Tibial artery (tissue), 4 donors: ENCODE results near the gene BRI3BP.
A peak's percentile ranks its signal among the peaks of the same experiment; 100 is the strongest.

Experiments
- DNase-seq, 2 donors: peaks; one replicate each; pipeline ENCODE4 v3.0.0-alpha.2; 2019
- H3K27ac ChIP-seq, 2 donors: fragments of 200-600 bp; sonication (generic) in 1 of 2; 1 replicate in 1 of 2; 2 replicates in 1 of 2; pipeline ENCODE4 v1.5.1; 2018 to 2019; ENCODE audit warnings: mild to moderate bottlenecking in 1 of 2
- H3K27me3 ChIP-seq, 2 donors: fragments of 200-600 bp; sonication (generic) in 1 of 2; one replicate each; pipeline versions ENCODE4 v1.5.1 to v1.6.0; 2016 to 2019
- H3K36me3 ChIP-seq, 3 donors: fragments of 200-600 bp; sonication (generic) in 2 of 3; one replicate each; pipeline ENCODE4 v1.5.1; 2016 to 2019; ENCODE audit warnings: mild to moderate bottlenecking in 2 of 3
- H3K4me1 ChIP-seq, 4 donors: fragments of 200-600 bp; sonication (generic) in 2 of 4; 1 replicate in 3 of 4; 2 replicates in 1 of 4; pipeline ENCODE4 v1.5.1; 2016 to 2019
- H3K4me3 ChIP-seq, 2 donors: fragments of 200-600 bp; sonication (generic) in 1 of 2; 1 replicate in 1 of 2; 2 replicates in 1 of 2; pipeline ENCODE4 v1.5.1; 2018 to 2019; ENCODE audit warnings: mild to moderate bottlenecking in 2 of 2
- H3K9me3 ChIP-seq, 3 donors: fragments of 200-600 bp; sonication (generic) in 1 of 3; one replicate each; pipeline ENCODE4 v1.5.1; 2016 to 2019
- intact Hi-C: fragments of 100-400 bp; cut with DNase I; formaldehyde crosslinking; loops from one replicate; pipeline ENCODE4 v1.15.0; 2023; ENCODE audit warnings: low total_unique reads
- TF ChIP-seq, protein P1 (sequence below), 2 experiments: fragments of 200-600 bp in 1 of 2; fragments of 450-650 bp in 1 of 2; IDR thresholded peaks; one replicate each; pipeline ENCODE4 v1.5.1; 2017 to 2019; ENCODE audit warnings: antibody characterized with exemption in 2 of 2, mild to moderate bottlenecking in 1 of 2, moderate library complexity in 1 of 2

The BRI3BP gene

DNA sequence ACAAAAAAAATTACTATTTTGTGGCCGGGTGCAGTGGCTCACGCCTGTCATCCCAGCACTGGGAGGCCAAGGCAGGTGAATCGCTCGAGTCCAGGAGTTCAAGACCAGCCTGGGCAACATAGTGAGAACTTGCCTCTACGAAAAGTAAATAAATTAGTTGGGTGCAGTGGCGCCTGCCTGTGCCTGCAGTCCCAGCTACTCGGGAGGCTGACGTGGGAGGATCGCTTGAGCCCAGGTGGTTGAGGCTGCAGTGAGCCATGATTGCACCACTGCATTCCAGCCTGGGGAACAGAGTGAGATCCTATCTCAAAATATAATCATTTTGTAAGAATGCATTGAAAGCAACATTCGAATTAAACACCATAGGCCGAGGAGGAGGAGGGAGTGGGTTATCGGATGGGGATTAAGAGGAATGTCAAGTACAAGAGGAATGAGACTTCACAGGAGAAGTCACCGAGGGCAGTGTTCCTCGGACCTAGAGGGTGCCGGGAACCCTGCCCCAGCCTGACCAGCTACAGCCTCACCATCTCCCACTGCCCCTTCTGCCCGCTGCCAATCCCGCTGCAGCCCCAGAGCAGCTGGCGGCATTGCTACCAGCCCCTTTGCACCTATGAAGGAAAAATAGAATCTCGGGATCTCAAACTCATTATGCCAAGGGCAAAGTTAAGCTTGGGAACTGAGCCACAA lies 39.2 kb downstream of the BRI3BP start:
- DNase-seq: no peak
- Histone ChIP-seq H3K4me3 (no peak overlapping the region), H3K9me3 (peaks cover 0 to 7% (median 0%) of the 10 kb centered on the region in 3 donors), H3K27me3 (no peaks in the 10 kb centered on the region), H3K4me1 (no peaks in the 10 kb centered on the region), H3K36me3 (no peaks in the 10 kb centered on the region), H3K27ac (no peak overlapping the region)
- TF ChIP-seq, protein P1, sequence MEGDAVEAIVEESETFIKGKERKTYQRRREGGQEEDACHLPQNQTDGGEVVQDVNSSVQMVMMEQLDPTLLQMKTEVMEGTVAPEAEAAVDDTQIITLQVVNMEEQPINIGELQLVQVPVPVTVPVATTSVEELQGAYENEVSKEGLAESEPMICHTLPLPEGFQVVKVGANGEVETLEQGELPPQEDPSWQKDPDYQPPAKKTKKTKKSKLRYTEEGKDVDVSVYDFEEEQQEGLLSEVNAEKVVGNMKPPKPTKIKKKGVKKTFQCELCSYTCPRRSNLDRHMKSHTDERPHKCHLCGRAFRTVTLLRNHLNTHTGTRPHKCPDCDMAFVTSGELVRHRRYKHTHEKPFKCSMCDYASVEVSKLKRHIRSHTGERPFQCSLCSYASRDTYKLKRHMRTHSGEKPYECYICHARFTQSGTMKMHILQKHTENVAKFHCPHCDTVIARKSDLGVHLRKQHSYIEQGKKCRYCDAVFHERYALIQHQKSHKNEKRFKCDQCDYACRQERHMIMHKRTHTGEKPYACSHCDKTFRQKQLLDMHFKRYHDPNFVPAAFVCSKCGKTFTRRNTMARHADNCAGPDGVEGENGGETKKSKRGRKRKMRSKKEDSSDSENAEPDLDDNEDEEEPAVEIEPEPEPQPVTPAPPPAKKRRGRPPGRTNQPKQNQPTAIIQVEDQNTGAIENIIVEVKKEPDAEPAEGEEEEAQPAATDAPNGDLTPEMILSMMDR (IDR thresholded peaks at IDR 0.05): no peak
- intact Hi-C loops: no loop called here

GRCh38 chr12:125033288-125033687 lies 39.8 kb downstream of the BRI3BP start:
- Histone ChIP-seq H3K27me3 (no peaks in the 10 kb centered on the region), H3K4me1 (no peaks in the 10 kb centered on the region), H3K9me3 (peaks cover 0 to 7% (median 0%) of the 10 kb centered on the region in 3 donors), H3K4me3 (no peak overlapping the region), H3K36me3 (no peaks in the 10 kb centered on the region), H3K27ac (no peak overlapping the region)
- DNase-seq: no peak
- TF ChIP-seq, protein P1 (IDR thresholded peaks at IDR 0.05): no peak
- intact Hi-C loops: no loop called here

DNA sequence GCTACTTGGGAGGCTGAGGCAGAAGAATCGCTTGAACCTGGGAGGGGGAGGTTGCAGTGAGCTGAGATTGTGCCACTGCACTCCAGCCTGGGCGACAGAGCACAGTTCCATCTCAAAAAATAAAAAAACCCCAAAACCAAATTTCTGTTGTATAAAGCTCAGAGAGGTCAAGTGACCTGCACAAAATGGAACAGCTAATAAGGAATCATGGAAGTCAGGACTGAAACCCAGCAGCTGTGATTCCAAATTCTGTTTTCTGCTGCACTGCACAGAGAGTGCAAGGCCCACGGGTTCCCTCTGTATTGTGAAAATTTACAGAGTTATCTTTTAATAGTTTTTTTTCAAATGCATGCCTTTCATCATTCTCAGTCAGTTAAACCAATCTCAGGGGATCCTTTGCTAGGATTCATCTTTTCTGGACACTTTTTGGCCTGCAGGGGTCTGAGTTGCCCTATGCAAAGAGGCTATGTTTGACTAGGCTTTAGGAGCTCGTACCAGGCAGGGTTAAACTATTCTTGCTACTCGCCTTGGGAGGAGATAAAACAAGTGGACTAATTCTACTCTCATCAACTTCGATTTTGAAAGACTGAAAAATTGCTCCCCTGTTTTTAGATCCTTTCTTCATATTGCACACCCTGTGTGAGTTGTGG lies 45.7 kb downstream of the BRI3BP start:
- no peak overlapping the region for H3K27ac ChIP-seq
- no peaks in the 10 kb centered on the region for H3K36me3 ChIP-seq
- intact Hi-C loops: no loop called here
- H3K27me3 ChIP-seq: no peaks in the 10 kb centered on the region
- H3K4me1 ChIP-seq: no peaks in the 10 kb centered on the region
- no peak overlapping the region for H3K4me3 ChIP-seq
- DNase-seq: no peak
- peaks cover 0 to 7% (median 0%) of the 10 kb centered on the region in 3 donors for H3K9me3 ChIP-seq
- TF ChIP-seq, protein P1 (IDR thresholded peaks at IDR 0.05): no peak

GRCh38 chr12:125049093-125049458 lies 55.6 kb downstream of the BRI3BP start:
- TF ChIP-seq, protein P1 (IDR thresholded peaks at IDR 0.05): no peak
- intact Hi-C loops: no loop called here
- Histone ChIP-seq H3K27me3 (no peaks in the 10 kb centered on the region), H3K4me1 (peaks cover 0 to 13% (median 6%) of the 10 kb centered on the region in 4 donors), H3K36me3 (no peaks in the 10 kb centered on the region), H3K27ac (no peak overlapping the region), H3K9me3 (no peaks in the 10 kb centered on the region), H3K4me3 (peak overlapping the region; percentile 49 to 58)
- no peak for DNase-seq

GRCh38 chr12:125050446-125050845 lies 57.0 kb downstream of the BRI3BP start:
- Histone ChIP-seq H3K9me3 (no peaks in the 10 kb centered on the region), H3K36me3 (no peaks in the 10 kb centered on the region), H3K4me1 (peaks cover 0 to 13% (median 6%) of the 10 kb centered on the region in 4 donors), H3K27ac (no peak overlapping the region), H3K27me3 (no peaks in the 10 kb centered on the region), H3K4me3 (no peak overlapping the region)
- no peak for DNase-seq
- TF ChIP-seq, protein P1 (IDR thresholded peaks at IDR 0.05): no peak
- intact Hi-C loops: no loop called here
